WTC11 (cell line): ENCODE data around the gene SCYGR1. TPM values are rescaled to one million over a fixed set of nuclear protein-coding genes. Genes with fewer than 3 reads are reported as not detected.

Experiments
- ATAC-seq: fragments of 200-7000 bp; cut with Tn5 transposase; 2 replicates; pipeline ENCODE4 v1.10.0; 2021; ENCODE audit warnings: mild to moderate bottlenecking, moderate library complexity
- CTCF ChIA-PET: fragments of 300-600 bp; sonication (Branson Sonifier 250); formaldehyde crosslinking; loops from one replicate; lab custom pipeline; 2021; ENCODE audit warnings: antibody characterized with exemption; lab: Charles Lee
- POLR2A ChIA-PET: fragments of 350-600 bp; sonication (Branson Sonifier 250); formaldehyde crosslinking; loops from one replicate; lab custom pipeline; 2021; ENCODE audit warnings: antibody characterized with exemption; lab: Charles Lee
- DNase-seq: peaks from one replicate; pipeline ENCODE4 v3.0.0; 2021; ENCODE audit warnings: low spot score
- H3K27ac Mint-ChIP-seq: 2 replicates; pipeline ENCODE4 v1.8.0; 2021; ENCODE audit warnings: mixed read lengths
- H3K27me3 Mint-ChIP-seq: 2 replicates; pipeline ENCODE4 v1.8.0; 2021; ENCODE audit warnings: low read depth, mild to moderate bottlenecking, moderate library complexity, mixed read lengths
- H3K36me3 Mint-ChIP-seq: 2 replicates; pipeline ENCODE4 v1.8.0; 2021; ENCODE audit warnings: mixed read lengths
- H3K4me1 Mint-ChIP-seq: 2 replicates; pipeline ENCODE4 v1.8.0; 2022; ENCODE audit warnings: mixed read lengths
- H3K4me3 Mint-ChIP-seq: 2 replicates; pipeline ENCODE4 v1.8.0; 2021; ENCODE audit warnings: mild to moderate bottlenecking, moderate library complexity, mixed read lengths
- H3K9me3 Mint-ChIP-seq: 2 replicates; pipeline ENCODE4 v1.8.0; 2021; ENCODE audit warnings: mixed read lengths
- ELF4 ChIP-seq: sonication (generic); formaldehyde crosslinking; IDR thresholded peaks from 2 replicates; pipeline ENCODE4 v1.8.1; 2022; ENCODE audit warnings: low read depth, mild to moderate bottlenecking, moderate library complexity, missing genetic modification reagents
- ESRRA ChIP-seq: sonication (generic); formaldehyde crosslinking; IDR thresholded peaks from 2 replicates; pipeline ENCODE4 v1.8.1; 2022; ENCODE audit warnings: mild to moderate bottlenecking, missing genetic modification reagents, borderline replicate concordance
- GABPB1 ChIP-seq: sonication (generic); formaldehyde crosslinking; IDR thresholded peaks from 2 replicates; pipeline ENCODE4 v1.8.1; 2023; ENCODE audit warnings: mild to moderate bottlenecking, missing genetic modification reagents
- GRHL2 ChIP-seq: fragments of 250-450 bp; sonication (Bioruptor Pico); IDR thresholded peaks from 2 replicates; pipeline ENCODE4 v1.8.0; 2022; ENCODE audit warnings: mild to moderate bottlenecking, moderate library complexity; ENCODE audit not compliant: insufficient replicate concordance, severe bottlenecking
- NR3C1 ChIP-seq: sonication (generic); formaldehyde crosslinking; conservative IDR thresholded peaks from 2 replicates; pipeline ENCODE4 v1.8.1; 2023; ENCODE audit warnings: low read depth, mild to moderate bottlenecking, missing genetic modification reagents
- SMAD3 ChIP-seq: sonication (generic); formaldehyde crosslinking; IDR thresholded peaks from 2 replicates; pipeline ENCODE4 v1.8.0; 2022; ENCODE audit warnings: missing genetic modification reagents, mild to moderate bottlenecking, borderline replicate concordance
- SMAD4 ChIP-seq: sonication (generic); formaldehyde crosslinking; IDR thresholded peaks from 2 replicates; pipeline ENCODE4 v1.8.0; 2022; ENCODE audit warnings: mild to moderate bottlenecking, missing genetic modification reagents
- TP53 ChIP-seq: sonication (generic); formaldehyde crosslinking; IDR thresholded peaks from 2 replicates; pipeline ENCODE4 v1.8.1; 2023; ENCODE audit warnings: mild to moderate bottlenecking, missing genetic modification reagents
- ZNF263 ChIP-seq: sonication (generic); formaldehyde crosslinking; IDR thresholded peaks from 2 replicates; pipeline ENCODE4 v1.8.1; 2022; ENCODE audit warnings: low read depth, mild to moderate bottlenecking, moderate library complexity, missing genetic modification reagents
- ZNF317 ChIP-seq: sonication (generic); formaldehyde crosslinking; IDR thresholded peaks from 2 replicates; pipeline ENCODE4 v1.8.1; 2023; ENCODE audit warnings: low read depth, mild to moderate bottlenecking, moderate library complexity, missing genetic modification reagents, borderline replicate concordance
- ZNF423 ChIP-seq: fragments of 250-450 bp; sonication (Bioruptor Pico); IDR thresholded peaks from 2 replicates; pipeline ENCODE4 v2.1.2; 2022; ENCODE audit warnings: mild to moderate bottlenecking, moderate library complexity
- total RNA-seq: library from RNA; stranded (reverse); gene quantifications from 3 replicates; pipeline ENCODE4 v1.2.3, GENCODE V29; 2021
- TF ChIP-seq, protein P1 (sequence below): sonication (generic); formaldehyde crosslinking; IDR thresholded peaks from 2 replicates; pipeline ENCODE4 v1.8.1; 2023; ENCODE audit warnings: mild to moderate bottlenecking, moderate library complexity, missing genetic modification reagents
- TF ChIP-seq, protein P2 (sequence below): sonication (generic); formaldehyde crosslinking; IDR thresholded peaks from 2 replicates; pipeline ENCODE4 v1.8.1; 2022; ENCODE audit warnings: low read depth, mild to moderate bottlenecking, moderate library complexity, missing genetic modification reagents, borderline replicate concordance
- TF ChIP-seq, protein P3 (sequence below): sonication (generic); formaldehyde crosslinking; IDR thresholded peaks from 2 replicates; pipeline ENCODE4 v1.8.0; 2022; ENCODE audit warnings: mild to moderate bottlenecking, missing genetic modification reagents
- TF ChIP-seq, protein P4 (sequence below): sonication (generic); formaldehyde crosslinking; IDR thresholded peaks from 2 replicates; pipeline ENCODE4 v1.8.1; 2023; ENCODE audit warnings: mild to moderate bottlenecking, missing genetic modification reagents, moderate library complexity
- TF ChIP-seq, protein P5 (sequence below): sonication (generic); formaldehyde crosslinking; IDR thresholded peaks from 2 replicates; pipeline ENCODE4 v1.8.1; 2023; ENCODE audit warnings: mild to moderate bottlenecking, missing genetic modification reagents, borderline replicate concordance
- TF ChIP-seq, protein P6 (sequence below): sonication (generic); formaldehyde crosslinking; IDR thresholded peaks from 2 replicates; pipeline ENCODE4 v1.8.1; 2022; ENCODE audit warnings: low read depth, missing genetic modification reagents, borderline replicate concordance
- TF ChIP-seq, protein P7 (sequence below): sonication (generic); formaldehyde crosslinking; IDR thresholded peaks from 2 replicates; pipeline ENCODE4 v1.8.1; 2023; ENCODE audit warnings: mild to moderate bottlenecking, missing genetic modification reagents

Gene SCYGR1
- total RNA-seq, 1 experiment from 2014 or later = not detected

DNA sequence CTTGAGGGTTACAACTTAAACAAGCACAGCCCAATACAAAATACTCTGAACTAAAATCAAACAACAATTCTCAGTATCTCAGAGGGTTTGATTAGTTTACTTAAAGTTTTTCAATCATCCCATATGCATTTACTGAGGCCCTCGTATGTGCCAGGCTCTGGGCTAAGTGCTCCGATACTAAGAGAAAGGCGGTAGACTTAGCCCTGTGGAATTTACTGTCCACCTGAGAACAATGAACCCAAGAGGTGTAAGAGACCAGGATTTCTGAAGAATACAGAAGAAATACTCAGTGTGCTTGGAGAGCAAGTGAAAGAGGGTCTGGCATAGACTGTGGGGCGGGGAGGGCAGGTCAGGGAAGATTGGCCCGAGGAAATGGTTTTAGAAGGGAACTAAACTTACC, 25.1 kb upstream of the SCYGR1 start (continued):
- TF ChIP-seq, protein P1, sequence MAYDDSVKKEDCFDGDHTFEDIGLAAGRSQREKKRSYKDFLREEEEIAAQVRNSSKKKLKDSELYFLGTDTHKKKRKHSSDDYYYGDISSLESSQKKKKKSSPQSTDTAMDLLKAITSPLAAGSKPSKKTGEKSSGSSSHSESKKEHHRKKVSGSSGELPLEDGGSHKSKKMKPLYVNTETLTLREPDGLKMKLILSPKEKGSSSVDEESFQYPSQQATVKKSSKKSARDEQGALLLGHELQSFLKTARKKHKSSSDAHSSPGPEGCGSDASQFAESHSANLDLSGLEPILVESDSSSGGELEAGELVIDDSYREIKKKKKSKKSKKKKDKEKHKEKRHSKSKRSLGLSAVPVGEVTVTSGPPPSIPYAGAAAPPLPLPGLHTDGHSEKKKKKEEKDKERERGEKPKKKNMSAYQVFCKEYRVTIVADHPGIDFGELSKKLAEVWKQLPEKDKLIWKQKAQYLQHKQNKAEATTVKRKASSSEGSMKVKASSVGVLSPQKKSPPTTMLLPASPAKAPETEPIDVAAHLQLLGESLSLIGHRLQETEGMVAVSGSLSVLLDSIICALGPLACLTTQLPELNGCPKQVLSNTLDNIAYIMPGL (CRISPR knock-in tag) = no peak
- TF ChIP-seq, protein P2, sequence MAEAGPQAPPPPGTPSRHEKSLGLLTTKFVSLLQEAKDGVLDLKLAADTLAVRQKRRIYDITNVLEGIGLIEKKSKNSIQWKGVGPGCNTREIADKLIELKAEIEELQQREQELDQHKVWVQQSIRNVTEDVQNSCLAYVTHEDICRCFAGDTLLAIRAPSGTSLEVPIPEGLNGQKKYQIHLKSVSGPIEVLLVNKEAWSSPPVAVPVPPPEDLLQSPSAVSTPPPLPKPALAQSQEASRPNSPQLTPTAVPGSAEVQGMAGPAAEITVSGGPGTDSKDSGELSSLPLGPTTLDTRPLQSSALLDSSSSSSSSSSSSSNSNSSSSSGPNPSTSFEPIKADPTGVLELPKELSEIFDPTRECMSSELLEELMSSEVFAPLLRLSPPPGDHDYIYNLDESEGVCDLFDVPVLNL (CRISPR knock-in tag) = no peak
- TF ChIP-seq NR3C1 = no peak
- TF ChIP-seq ELF4 (CRISPR knock-in tag) = no peak
- no peak for TF ChIP-seq ZNF317 (CRISPR knock-in tag)
- no peak for TF ChIP-seq SMAD3
- TF ChIP-seq TP53 (CRISPR knock-in tag) = no peak
- TF ChIP-seq, protein P3, sequence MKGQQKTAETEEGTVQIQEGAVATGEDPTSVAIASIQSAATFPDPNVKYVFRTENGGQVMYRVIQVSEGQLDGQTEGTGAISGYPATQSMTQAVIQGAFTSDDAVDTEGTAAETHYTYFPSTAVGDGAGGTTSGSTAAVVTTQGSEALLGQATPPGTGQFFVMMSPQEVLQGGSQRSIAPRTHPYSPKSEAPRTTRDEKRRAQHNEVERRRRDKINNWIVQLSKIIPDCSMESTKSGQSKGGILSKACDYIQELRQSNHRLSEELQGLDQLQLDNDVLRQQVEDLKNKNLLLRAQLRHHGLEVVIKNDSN (CRISPR knock-in tag) = no peak
- TF ChIP-seq, protein P4, sequence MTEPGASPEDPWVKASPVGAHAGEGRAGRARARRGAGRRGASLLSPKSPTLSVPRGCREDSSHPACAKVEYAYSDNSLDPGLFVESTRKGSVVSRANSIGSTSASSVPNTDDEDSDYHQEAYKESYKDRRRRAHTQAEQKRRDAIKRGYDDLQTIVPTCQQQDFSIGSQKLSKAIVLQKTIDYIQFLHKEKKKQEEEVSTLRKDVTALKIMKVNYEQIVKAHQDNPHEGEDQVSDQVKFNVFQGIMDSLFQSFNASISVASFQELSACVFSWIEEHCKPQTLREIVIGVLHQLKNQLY (CRISPR knock-in tag) = no peak
- no peak for TF ChIP-seq ESRRA
- TF ChIP-seq, protein P5, sequence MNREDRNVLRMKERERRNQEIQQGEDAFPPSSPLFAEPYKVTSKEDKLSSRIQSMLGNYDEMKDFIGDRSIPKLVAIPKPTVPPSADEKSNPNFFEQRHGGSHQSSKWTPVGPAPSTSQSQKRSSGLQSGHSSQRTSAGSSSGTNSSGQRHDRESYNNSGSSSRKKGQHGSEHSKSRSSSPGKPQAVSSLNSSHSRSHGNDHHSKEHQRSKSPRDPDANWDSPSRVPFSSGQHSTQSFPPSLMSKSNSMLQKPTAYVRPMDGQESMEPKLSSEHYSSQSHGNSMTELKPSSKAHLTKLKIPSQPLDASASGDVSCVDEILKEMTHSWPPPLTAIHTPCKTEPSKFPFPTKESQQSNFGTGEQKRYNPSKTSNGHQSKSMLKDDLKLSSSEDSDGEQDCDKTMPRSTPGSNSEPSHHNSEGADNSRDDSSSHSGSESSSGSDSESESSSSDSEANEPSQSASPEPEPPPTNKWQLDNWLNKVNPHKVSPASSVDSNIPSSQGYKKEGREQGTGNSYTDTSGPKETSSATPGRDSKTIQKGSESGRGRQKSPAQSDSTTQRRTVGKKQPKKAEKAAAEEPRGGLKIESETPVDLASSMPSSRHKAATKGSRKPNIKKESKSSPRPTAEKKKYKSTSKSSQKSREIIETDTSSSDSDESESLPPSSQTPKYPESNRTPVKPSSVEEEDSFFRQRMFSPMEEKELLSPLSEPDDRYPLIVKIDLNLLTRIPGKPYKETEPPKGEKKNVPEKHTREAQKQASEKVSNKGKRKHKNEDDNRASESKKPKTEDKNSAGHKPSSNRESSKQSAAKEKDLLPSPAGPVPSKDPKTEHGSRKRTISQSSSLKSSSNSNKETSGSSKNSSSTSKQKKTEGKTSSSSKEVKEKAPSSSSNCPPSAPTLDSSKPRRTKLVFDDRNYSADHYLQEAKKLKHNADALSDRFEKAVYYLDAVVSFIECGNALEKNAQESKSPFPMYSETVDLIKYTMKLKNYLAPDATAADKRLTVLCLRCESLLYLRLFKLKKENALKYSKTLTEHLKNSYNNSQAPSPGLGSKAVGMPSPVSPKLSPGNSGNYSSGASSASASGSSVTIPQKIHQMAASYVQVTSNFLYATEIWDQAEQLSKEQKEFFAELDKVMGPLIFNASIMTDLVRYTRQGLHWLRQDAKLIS (CRISPR knock-in tag) = no peak
- no peak for TF ChIP-seq ZNF263 (CRISPR knock-in tag)

DNA sequence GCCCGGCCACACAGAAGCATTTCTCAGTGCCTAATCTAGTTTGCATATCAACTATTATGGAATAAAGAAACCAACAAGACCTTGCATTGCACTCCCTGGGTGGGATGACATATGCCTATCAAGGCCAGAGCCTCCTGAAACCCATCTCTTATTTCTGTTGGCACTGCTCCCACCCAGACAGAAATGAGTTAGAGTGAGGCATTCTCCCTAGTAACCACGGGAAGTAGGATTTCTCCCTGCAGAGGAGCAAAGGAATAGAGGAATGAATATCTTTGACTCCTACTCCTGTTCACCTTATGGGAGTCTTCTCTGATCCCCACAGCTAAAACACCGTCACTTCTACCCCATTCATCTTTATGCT, 24.2 kb upstream of the SCYGR1 start:
- peaks cover 4% of the 10 kb centered on the region; the same call in 1 of the 2 replicates for H3K4me1 Mint-ChIP-seq
- no peak for DNase-seq

More for the DNA sequence above, 24.2 kb upstream of the SCYGR1 start:
- no peak for ATAC-seq
- no peak overlapping the region for H3K27ac Mint-ChIP-seq
- ChIA-PET CTCF (no interaction called here), POLR2A (no interaction called here)
- H3K27me3 Mint-ChIP-seq = no peaks in the 10 kb centered on the region
- H3K9me3 Mint-ChIP-seq = no peaks in the 10 kb centered on the region
- H3K4me3 Mint-ChIP-seq = no peak overlapping the region
- TF ChIP-seq, protein P6, sequence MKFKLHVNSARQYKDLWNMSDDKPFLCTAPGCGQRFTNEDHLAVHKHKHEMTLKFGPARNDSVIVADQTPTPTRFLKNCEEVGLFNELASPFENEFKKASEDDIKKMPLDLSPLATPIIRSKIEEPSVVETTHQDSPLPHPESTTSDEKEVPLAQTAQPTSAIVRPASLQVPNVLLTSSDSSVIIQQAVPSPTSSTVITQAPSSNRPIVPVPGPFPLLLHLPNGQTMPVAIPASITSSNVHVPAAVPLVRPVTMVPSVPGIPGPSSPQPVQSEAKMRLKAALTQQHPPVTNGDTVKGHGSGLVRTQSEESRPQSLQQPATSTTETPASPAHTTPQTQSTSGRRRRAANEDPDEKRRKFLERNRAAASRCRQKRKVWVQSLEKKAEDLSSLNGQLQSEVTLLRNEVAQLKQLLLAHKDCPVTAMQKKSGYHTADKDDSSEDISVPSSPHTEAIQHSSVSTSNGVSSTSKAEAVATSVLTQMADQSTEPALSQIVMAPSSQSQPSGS (CRISPR knock-in tag) = no peak
- no peak for TF ChIP-seq GABPB1 (CRISPR knock-in tag)
- TF ChIP-seq ESRRA = no peak
- no peak for TF ChIP-seq SMAD4
- TF ChIP-seq, protein P7, sequence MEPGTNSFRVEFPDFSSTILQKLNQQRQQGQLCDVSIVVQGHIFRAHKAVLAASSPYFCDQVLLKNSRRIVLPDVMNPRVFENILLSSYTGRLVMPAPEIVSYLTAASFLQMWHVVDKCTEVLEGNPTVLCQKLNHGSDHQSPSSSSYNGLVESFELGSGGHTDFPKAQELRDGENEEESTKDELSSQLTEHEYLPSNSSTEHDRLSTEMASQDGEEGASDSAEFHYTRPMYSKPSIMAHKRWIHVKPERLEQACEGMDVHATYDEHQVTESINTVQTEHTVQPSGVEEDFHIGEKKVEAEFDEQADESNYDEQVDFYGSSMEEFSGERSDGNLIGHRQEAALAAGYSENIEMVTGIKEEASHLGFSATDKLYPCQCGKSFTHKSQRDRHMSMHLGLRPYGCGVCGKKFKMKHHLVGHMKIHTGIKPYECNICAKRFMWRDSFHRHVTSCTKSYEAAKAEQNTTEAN (CRISPR knock-in tag) = no peak
- no peak for TF ChIP-seq ZNF423 (CRISPR knock-in tag)
- TF ChIP-seq TP53 (CRISPR knock-in tag) = no peak
- TF ChIP-seq GRHL2 (CRISPR knock-in tag) = no peak
- no peak for TF ChIP-seq ZNF317 (CRISPR knock-in tag)
- H3K36me3 Mint-ChIP-seq = no peaks in the 10 kb centered on the region
